Brain microvascular endothelial cell (primary cell): ENCODE measurements around the gene NXPE2.

Source experiments
- DNase-seq: peaks from one replicate; pipeline ENCODE4 v3.0.0-alpha.2; 2020
- H3K27ac ChIP-seq: fragments of 250-450 bp; sonication (Bioruptor Pico); 2 replicates; pipeline ENCODE4 v1.5.1; 2020; ENCODE audit warnings: mild to moderate bottlenecking, moderate library complexity
- H3K27me3 ChIP-seq: fragments of 250-450 bp; sonication (Bioruptor Pico); replicated peaks from 2 replicates; pipeline ENCODE4 v1.5.1; 2020; ENCODE audit warnings: mild to moderate bottlenecking
- H3K36me3 ChIP-seq: fragments of 250-450 bp; sonication (Bioruptor Pico); replicated peaks from 2 replicates; pipeline ENCODE4 v1.5.1; 2020; ENCODE audit warnings: mild to moderate bottlenecking
- H3K4me3 ChIP-seq: 2 replicates; pipeline ENCODE4 v1.5.1; 2011; ENCODE audit warnings: low read depth, mild to moderate bottlenecking, control low read depth, low read length, moderate library complexity
- CTCF ChIP-seq: IDR thresholded peaks from 2 replicates; pipeline ENCODE4 v1.5.1; 2011; ENCODE audit warnings: low read depth, mild to moderate bottlenecking, moderate library complexity, low read length, control low read depth, inconsistent platforms; ENCODE audit errors: missing control alignments
- in situ Hi-C: cut with HindIII; loops from 2 replicates; pipeline ENCODE4 v1.10.0; 2017; ENCODE audit warnings: low sequenced_read_pairs, low pct_ligation_motif_present

The NXPE2 gene

DNA sequence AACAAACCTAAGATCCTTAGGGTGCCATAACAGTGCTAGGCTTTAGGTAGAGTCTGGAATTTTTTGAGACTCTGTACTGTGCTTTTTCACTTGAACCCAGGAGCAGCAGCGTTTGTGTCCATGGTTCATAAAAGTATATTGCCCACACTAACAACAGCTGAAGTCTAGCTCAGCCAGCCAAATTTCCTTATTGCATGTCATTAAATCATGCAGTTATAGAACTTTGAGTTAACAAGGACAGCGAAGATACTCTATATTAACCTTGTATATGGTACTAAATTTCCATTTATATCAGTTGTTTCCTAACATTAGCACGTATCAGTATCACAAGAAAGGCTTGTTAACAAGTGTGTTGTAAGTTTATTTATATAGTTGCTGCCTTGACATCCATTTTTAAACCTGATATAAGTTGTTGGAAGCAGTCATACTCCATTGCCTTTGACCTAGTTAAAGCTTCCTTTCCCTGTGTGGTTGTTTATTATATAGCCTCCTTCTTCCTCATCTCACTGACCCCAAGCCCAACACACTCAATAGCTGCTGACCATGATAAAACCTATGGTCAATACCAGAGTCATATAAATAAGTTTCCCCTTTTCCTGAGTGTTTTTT, 46.7 kb downstream of the NXPE2 start:
- no peak for DNase-seq
- in situ Hi-C loops: no loop called here
- Histone ChIP-seq H3K27ac (no peak overlapping the region), H3K4me3 (no peak overlapping the region), H3K36me3 (no peaks in the 10 kb centered on the region), H3K27me3 (no peaks in the 10 kb centered on the region)
- TF ChIP-seq CTCF: no peak

GRCh38 chr11:114725623-114726022, 47.3 kb downstream of the NXPE2 start:
- H3K36me3 ChIP-seq: no peaks in the 10 kb centered on the region
- in situ Hi-C loops: no loop called here
- DNase-seq: no peak
- no peak for TF ChIP-seq CTCF
- H3K27ac ChIP-seq: no peak overlapping the region
- H3K27me3 ChIP-seq: no peaks in the 10 kb centered on the region
- no peak overlapping the region for H3K4me3 ChIP-seq

- Histone ChIP-seq H3K27ac (no peak overlapping the region), H3K4me3 (no peak overlapping the region), H3K27me3 (no peaks in the 10 kb centered on the region), H3K36me3 (no peaks in the 10 kb centered on the region)
- TF ChIP-seq CTCF: no peak
- in situ Hi-C loops: no loop called here
- DNase-seq: no peak
Measured at GRCh38 chr11:114736806-114737205, 58.5 kb downstream of the NXPE2 start.

DNA sequence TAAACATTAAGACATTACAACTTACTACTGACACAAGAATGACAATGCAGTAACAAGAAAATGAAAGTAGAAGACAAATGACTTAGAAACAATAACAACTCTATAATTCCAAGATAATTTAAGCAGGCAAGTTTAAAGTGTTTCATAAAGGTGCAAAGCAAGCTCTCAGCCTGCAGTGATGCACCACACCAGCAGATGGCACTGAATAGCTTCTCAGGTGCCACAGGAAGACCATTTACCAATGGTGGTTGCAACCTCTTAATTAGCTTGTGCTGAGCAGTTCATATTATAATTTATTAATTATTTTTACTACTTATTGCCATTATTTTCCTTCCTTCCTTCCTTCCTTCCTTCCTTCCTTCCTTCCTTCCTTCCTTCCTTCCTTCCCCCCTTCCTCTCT, 60.6 kb downstream of the NXPE2 start:
- Histone ChIP-seq H3K27ac (no peak overlapping the region), H3K36me3 (no peaks in the 10 kb centered on the region), H3K27me3 (no peaks in the 10 kb centered on the region), H3K4me3 (no peak overlapping the region)
- DNase-seq: peak; percentile 34
- TF ChIP-seq CTCF: peak; percentile 82
- in situ Hi-C loops: no loop called here

- Histone ChIP-seq H3K4me3 (no peak overlapping the region), H3K36me3 (no peaks in the 10 kb centered on the region), H3K27ac (no peak overlapping the region), H3K27me3 (no peaks in the 10 kb centered on the region)
- TF ChIP-seq CTCF: no peak
- in situ Hi-C loops: no loop called here
- no peak for DNase-seq
Measured at GRCh38 chr11:114745150-114745671, 66.9 kb downstream of the NXPE2 start.

DNA sequence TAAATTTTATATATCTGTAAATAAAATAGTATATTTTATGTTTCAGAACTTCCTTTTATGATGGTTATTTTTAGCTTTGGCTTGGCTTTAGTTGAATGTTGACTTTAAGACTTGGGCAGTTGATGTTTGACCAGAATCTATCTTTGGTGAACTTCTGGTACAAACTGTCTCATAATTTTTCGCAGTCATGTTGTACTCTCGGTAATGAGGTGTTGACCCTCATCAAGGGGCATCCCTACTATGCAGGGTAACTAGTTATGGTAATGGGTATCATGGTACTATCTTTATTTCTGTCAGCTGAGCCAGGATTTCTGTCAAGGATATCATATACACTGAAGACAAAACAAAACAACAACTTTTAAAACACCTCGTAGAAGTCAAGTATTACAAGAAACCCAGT, 67.7 kb downstream of the NXPE2 start:
- TF ChIP-seq CTCF: no peak
- in situ Hi-C loops: no loop called here

More for the DNA sequence above, 67.7 kb downstream of the NXPE2 start:
- no peaks in the 10 kb centered on the region for H3K36me3 ChIP-seq
- H3K27me3 ChIP-seq: no peaks in the 10 kb centered on the region
- no peak for DNase-seq
- no peak overlapping the region for H3K4me3 ChIP-seq
- no peak overlapping the region for H3K27ac ChIP-seq
